H1 (cell line): ENCODE measurements around the gene SGCB. TPM values are rescaled to one million over a fixed set of nuclear protein-coding genes. Genes with fewer than 3 reads are reported as not detected.

Source experiments
- CBX5 ChIP-seq: fragments of 300-800, 300-1000 bp; sonication (generic); IDR thresholded peaks from 2 replicates; pipeline ENCODE4 v1.7.1; 2016; ENCODE audit warnings: antibody characterized with exemption, low read length, low read depth
- polyA plus RNA-seq, 7 experiments: library from polyadenylated mRNA; depleted of rRNA in 3 of 7; stranded (reverse) in 5 of 7; unstranded in 2 of 7; fragments of >200 nt in 5 of 7; fragments of 200-250 nt in 2 of 7; gene quantifications; 1 replicate in 5 of 7; 2 replicates in 1 of 7; 4 replicates in 1 of 7; pipeline versions ENCODE4 v1.2.1 to v1.2.3, GENCODE V29; 2011 to 2013; ENCODE audit warnings: missing spikeins in 2 of 7, mixed read lengths in 2 of 7
- total RNA-seq: library from RNA; stranded (reverse); fragmentation: NEBNext Ultra II Directional; extraction: Animal tissue kit (Norgen Biotek cat#: 25700); gene quantifications from 2 replicates; pipeline ENCODE4 v1.2.1, GENCODE V29; 2021
- TF ChIP-seq, protein P1 (sequence below): IDR thresholded peaks from 2 replicates; pipeline ENCODE4 v1.6.1; 2012; ENCODE audit warnings: inconsistent platforms

Gene SGCB
- total and polyA plus RNA-seq, 2 of the 8 experiments (the other 6 are each of a cell fraction or from before 2014, with no cell fraction given): 6.8 to 32.2 TPM

DNA sequence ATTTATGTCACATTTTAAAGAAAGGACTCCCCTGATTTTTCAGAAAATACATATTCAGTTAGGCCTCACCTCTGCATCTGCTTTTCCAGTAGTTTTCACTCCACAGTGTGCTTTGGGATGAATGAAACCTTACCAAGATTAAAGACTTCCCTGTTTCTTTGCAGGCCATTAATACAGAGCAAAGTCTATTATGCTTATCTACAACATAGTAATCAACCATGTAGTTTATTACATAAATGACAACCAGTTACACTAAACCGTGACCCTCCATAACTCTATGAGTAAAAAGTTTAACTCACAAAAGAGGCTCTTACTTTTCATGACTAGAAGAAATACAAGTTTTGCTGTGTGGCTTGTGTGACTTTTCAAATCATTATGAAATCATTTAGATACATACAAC is 20.3 kb downstream of the SGCB start (continued):
- TF ChIP-seq, protein P1, sequence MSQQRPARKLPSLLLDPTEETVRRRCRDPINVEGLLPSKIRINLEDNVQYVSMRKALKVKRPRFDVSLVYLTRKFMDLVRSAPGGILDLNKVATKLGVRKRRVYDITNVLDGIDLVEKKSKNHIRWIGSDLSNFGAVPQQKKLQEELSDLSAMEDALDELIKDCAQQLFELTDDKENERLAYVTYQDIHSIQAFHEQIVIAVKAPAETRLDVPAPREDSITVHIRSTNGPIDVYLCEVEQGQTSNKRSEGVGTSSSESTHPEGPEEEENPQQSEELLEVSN: no peak
- no peak for TF ChIP-seq CBX5
